Islet precursor cell (in vitro differentiated cells): ENCODE measurements around the gene PDE2A.
A peak's percentile ranks its signal among the peaks of the same experiment; 100 is the strongest.

Source experiments
- DNase-seq: peaks from one replicate; pipeline ENCODE4 v3.0.0-alpha.2; 2018

PDE2A gene

DNA sequence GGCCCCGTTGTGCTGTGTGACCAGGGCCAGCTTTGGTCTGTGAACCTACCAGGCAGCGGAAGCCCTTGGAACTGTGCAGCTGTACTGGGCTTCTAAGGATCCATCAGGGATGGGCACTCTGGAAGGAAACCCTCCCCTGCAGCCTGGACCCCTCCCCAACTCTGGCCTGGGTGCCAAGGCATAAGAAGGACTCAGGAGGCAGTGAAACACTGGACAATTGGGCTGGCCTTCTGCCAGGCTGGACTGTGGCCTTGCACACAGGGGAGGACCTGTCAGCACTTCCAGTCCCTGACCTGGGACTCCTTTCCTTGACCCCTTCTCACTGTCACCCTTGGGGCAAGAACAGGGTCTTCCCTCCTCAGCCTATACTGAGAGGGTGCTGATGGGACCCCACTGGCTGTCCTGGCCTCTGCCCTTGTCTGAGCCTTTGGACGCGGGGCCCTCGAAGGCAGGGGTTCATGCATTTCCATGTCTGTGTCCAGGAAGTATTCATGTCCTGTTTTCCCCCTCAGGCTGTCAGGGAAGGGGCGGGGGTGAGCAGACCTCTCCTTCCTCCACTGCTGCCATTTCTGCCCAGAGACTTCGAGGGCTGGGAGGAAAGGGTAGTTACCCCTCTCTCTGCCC lies 39.6 kb downstream of the PDE2A start:
- no peak for DNase-seq

GRCh38 chr11:72634016-72634415 lies 40.2 kb downstream of the PDE2A start:
- DNase-seq: no peak

- DNase-seq: no peak
Measured at GRCh38 chr11:72633068-72633467, 41.2 kb downstream of the PDE2A start.

DNA sequence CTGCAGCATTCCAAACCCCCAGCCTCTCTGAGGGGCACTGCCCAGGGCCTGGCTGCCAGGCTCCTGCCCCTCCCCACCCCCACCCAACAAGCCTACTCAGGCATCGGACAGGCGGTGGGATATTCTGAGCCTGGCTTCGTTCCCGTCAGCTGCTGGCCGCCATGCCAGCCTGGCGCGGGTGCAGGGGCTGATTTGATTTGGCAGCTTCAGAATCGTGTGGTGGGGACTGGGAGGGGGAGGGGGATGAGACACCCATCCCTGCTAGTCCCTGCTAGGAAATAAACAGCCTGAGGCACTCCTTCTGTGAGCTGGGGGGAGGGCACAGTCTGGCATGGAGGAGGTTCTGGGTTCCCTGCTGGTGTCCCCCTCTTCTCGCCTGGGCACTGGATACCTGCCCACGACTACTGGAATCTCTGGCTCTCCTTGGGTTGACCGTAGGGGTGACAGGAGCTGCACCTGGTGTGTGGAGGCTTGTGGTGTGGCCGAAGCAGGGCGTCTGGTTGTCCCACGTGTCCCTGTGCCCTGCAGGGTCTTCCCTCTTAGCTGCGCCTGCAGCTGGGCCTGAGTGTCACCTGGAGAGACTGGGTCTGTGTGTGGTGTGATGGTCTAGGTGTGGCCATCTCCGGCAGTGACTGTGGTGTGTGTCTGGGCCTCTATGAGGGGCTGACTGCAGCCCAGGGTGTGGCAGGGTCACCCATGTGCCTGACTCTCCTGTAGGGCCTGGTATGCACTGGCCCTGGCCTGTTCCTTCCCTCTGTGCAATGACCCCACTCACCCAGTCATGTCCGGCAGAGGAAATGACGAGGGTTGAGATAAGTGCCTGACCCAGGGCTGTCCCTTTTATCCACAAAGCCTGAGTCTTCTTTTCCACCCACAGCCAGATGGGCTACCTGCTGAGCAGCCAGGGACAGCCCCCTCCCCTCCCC lies 42.2 kb downstream of the PDE2A start:
- DNase-seq: peak; percentile 72

DNA sequence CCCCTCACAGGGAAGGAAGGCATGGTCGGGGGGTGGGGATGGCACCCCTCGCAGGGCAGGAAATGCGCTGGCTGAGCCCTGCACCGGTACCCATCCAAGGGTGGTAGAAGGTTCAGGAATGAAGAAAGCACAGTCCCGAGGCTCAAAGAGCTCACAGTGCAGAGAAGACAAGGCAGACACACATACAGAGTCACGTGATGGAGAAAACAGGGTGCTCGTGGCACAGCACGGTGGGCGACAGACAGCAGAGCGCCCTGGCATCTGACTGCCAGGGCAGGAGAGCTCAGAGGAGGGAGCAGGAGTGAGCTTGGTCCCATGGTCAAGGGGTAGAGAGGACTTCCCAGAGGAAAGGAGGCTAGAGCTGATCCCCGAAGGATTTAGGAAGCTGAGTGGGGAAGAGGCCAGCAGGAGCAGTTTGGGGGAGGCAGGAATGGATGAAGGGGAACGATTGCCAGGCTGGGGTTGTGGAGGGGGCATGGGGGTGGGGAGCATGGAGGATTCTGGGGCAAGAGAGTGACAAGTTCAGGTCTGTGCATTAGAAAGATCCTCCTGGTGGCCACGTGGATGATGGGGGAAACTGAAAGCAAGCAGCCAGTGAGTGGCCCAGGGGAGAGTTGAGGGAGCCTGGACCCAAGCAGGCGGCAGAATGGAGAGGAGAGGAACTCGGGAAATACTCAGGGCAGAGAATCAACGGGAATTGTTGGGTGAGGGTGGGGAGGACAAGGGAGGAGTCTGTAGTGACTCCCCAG lies 43.9 kb downstream of the PDE2A start:
- DNase-seq: no peak

DNA sequence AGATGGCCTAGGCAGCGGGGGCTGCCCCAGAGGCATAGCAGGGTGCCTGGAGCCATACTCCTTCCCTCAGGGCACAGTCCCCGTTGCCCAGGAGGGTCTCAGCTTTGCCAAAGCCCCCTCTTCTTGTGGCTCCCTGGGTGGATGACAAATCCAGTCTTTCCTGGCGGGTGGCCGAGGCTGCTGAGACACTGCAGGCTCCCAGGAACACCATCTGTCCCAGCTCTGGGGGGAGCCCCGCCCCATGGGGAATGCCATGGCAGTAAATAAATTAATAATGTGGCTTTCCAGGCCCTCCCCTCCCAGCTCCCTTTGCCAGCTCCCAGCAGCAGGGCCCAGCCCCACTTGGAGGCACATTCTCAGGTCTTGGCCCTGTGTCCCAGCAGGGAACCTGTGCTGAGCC lies 45.0 kb downstream of the PDE2A start:
- DNase-seq: no peak

DNA sequence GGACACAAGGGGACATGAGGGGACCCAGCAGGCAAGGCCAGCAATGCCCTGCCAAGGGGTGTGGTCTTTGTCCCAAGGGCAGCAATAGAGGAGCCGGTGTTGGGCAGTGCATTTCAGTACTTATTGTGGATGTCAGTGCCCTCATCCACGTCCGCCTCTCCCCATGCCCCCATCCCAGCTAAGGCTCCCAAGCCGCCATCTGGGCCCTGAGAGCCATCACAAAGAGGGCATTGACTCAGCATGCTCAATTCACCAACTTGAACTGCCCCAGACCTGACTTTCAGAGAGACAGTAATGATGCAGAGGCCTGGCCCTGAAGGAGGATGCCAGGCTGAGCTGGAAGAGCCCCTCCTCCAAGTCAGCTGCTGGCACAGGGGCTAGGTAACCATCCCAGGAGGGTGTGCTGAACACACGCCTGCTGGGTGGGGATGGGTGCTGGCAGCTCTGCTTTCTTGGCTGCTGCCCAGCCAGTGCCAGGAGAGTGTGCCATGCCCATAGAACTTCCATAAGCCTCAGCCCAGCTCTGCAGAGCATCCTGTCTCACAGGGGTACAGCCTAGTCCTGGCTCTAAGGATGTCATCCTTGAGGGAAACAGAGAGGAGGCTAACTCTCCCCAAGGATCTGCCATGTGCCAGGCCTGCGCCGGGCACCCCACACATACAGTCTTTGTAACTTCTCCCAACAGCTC lies 46.5 kb downstream of the PDE2A start:
- no peak for DNase-seq

DNA sequence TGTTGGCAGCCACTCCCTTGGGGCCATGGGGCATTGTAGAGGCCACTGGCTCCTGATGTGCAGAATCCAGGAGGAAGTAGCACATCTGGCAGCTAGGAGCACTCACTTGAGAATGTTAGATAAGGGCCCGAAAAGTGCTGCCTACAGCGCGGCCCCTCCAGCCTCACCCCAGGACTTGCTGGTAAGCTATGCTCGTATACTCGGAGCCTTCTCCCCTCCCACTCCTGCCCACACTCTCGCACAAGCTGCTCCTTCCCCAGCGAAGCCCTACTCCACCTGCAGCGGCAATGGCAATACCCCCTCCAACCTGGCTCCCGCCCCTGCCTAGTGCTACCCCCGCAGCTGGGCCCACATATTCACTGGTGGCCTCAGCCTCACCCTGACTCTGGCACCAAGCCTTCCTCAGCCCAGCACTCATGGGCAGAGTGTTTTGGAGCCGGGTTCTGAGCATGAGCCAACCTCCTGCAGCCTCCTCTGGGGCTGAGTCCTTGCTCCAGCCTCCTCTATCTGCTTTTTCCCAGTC lies 47.7 kb downstream of the PDE2A start:
- DNase-seq: no peak

GRCh38 chr11:72625691-72626413 lies 48.4 kb downstream of the PDE2A start:
- DNase-seq: peak; percentile 66

DNA sequence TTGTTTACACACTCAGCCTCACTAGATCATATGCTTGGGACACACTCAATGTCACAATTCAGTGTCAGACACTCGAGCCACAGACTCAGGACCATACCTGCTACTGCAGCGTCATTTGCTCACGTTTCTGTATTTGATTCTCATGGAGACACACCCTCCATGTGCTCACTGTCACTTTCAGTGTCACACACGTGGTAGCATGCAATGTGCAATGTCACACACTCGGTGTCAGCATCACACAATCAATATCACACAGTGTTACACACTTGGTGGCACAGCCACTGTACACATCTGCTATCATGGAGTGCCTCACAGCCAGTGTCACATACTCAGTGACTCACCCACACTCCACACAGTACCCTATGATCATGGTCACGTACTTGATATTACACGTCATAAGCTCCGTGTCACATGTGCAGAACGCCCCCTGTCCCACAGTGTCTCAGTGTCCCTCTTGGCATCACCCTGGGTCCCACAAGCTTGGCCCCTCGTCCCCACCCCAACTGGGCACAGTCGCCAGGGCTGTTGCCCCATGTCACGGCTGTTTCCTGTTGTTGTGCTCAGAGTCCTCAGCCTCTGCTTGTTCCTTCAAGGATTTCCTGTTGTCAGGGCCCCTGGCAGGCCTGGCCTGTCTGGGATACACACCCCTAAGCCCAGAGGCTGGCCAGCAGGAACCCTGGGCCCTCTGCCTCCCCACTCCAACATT lies 49.6 kb downstream of the PDE2A start:
- no peak for DNase-seq

DNA sequence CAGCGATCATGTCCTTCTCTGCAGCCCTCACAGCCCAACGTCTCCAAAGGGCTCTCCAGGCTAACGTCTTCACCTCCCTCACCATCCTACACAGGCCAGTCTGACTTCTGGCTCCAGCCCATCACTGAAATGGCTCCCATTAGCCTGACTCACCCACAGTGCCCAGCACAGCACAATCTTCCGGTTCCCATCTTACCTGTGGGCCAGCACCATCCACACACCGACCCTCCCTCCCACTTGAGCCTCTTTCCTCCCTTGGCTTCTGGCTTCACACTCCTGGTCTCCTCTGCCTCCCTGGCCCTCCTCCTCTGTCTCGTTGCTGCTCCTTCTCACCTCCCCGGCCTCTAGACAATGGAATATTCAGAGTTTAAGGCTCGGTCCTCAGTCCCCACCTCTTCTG lies 51.2 kb downstream of the PDE2A start:
- DNase-seq: no peak

DNA sequence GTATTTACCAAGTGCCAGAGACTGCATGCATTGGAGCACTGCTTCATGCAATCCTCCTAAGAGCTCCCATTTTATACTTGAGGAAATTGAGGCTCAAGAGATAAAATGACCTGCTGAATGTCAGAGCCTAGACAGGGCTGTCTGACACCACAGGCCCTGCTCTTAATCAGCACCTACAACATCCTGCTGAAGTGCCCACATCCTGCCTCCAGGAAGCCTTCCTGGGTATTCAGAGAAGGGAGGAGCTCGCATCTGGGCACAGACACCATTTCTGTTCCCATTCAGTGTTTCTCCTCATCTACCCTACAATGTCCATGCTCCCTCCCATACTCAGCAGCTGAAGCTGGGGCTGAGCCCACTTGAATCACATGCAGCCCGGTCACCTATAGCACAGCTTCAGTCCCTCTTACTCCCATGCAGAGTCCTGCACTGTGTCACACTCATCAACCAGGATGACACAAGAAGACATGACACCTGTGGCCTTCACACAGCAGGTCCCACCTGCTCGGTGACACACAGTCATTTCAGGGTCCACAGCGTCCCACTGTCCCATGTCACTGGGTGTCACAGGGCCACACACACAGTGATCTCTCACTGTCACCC lies 53.1 kb downstream of the PDE2A start:
- no peak for DNase-seq

DNA sequence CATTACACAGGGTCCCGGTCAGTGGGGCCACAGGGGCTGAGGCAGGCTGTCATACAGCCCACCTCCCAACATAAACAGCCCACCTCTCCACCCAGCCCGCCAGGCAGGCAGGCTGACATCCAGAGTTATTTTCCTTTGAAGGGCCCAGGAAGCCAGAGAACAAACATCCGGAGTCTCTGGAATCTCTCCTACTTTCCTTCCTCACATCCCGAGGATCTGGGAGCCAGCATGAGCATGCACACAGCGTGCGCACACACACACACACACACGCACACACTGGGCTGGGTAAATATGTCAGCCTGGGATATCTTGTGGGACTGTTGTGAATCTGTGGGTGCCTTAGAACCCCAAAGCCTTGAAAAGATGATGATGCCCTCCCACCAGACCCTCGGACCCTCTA lies 55.4 kb downstream of the PDE2A start:
- no peak for DNase-seq

GRCh38 chr11:72617080-72617762 lies 57.0 kb downstream of the PDE2A start:
- no peak for DNase-seq

GRCh38 chr11:72616655-72617054 lies 57.6 kb downstream of the PDE2A start:
- no peak for DNase-seq

- DNase-seq: no peak
Measured at GRCh38 chr11:72615329-72615728, 58.9 kb downstream of the PDE2A start.

GRCh38 chr11:72614381-72614780 lies 59.8 kb downstream of the PDE2A start:
- no peak for DNase-seq

GRCh38 chr11:72613977-72614376 lies 60.2 kb downstream of the PDE2A start:
- DNase-seq: no peak

DNA sequence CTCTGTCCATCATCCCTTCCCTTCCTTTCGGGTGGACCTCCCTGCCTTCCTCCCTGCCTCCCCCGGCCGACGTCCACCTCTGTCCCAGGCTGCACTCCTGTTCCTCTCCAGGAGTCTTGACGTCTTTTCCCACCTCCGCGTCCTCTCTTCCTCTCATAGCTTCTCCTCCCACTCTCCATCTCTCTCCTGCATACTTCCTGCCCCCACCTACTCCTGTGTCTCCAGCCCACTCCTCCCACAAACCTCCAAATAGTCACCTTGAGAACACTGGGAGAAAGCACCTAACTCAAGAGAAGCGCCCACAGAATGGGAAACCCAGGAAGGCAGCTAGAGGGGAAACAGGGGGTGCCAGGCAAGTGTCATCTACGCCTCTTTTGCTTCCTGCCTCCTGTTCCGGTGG lies 60.8 kb downstream of the PDE2A start:
- DNase-seq: no peak

- DNase-seq: no peak
Measured at GRCh38 chr11:72609476-72609875, 64.7 kb downstream of the PDE2A start.
